HepG2 (cell line): ENCODE measurements around the gene ARPC3. TPM values are rescaled to one million over a fixed set of nuclear protein-coding genes. Genes with fewer than 3 reads are reported as not detected.

Experiments used
- AHR ChIP-seq: IDR thresholded peaks from 2 replicates; pipeline ENCODE4 v1.6.1; 2018; ENCODE audit warnings: missing genetic modification reagents, missing compliant biosample characterization
- BCL6 ChIP-seq: IDR thresholded peaks from 2 replicates; pipeline ENCODE4 v1.6.1; 2016; ENCODE audit warnings: missing genetic modification reagents, missing compliant biosample characterization
- CBX5 ChIP-seq: sonication (generic); formaldehyde crosslinking; IDR thresholded peaks from 2 replicates; pipeline ENCODE4 v1.4.0; 2020; ENCODE audit warnings: missing genetic modification reagents, borderline replicate concordance
- CREB1 ChIP-seq, 2 experiments: fragments of 450-650 bp in 1 of 2; IDR thresholded peaks; 2 replicates each; pipeline ENCODE4 v1.6.1; 2016 to 2017; ENCODE audit warnings: control low read depth in 1 of 2, mild to moderate bottlenecking in 1 of 2, missing compliant biosample characterization in 1 of 2, missing genetic modification characterization in 1 of 2
- DNMT3B ChIP-seq: conservative IDR thresholded peaks from 2 replicates; pipeline ENCODE4 v1.6.1; 2016; ENCODE audit warnings: missing biosample characterization, control low read depth
- HOXA3 ChIP-seq: sonication (generic); formaldehyde crosslinking; IDR thresholded peaks from 2 replicates; pipeline ENCODE4 v1.5.0; 2020; ENCODE audit warnings: missing genetic modification reagents
- IRX3 ChIP-seq: sonication (generic); formaldehyde crosslinking; IDR thresholded peaks from 2 replicates; pipeline ENCODE4 v1.8.1; 2023; ENCODE audit warnings: mild to moderate bottlenecking, low read depth, missing genetic modification reagents, borderline replicate concordance
- MBNL3 ChIP-seq: fragments of 250-450 bp; sonication (Bioruptor Pico); conservative IDR thresholded peaks from 2 replicates; pipeline ENCODE4 v1.8.0; 2022; ENCODE audit warnings: mild to moderate bottlenecking, inconsistent platforms
- MYNN ChIP-seq: sonication (generic); formaldehyde crosslinking; IDR thresholded peaks from 2 replicates; pipeline ENCODE4 v1.4.0; 2020; ENCODE audit warnings: mild to moderate bottlenecking, low read depth, missing genetic modification reagents
- PHF21A ChIP-seq: sonication (generic); formaldehyde crosslinking; IDR thresholded peaks from 2 replicates; pipeline ENCODE4 v1.5.0; 2020; ENCODE audit warnings: mild to moderate bottlenecking, missing genetic modification reagents
- POLR2G ChIP-seq: fragments of 200-400 bp; formaldehyde crosslinking; IDR thresholded peaks from 2 replicates; pipeline ENCODE4 v1.6.1; 2018; ENCODE audit warnings: mild to moderate bottlenecking, low read depth, low read length, moderate library complexity
- RAD21 ChIP-seq: fragments of 450-650 bp; formaldehyde crosslinking; IDR thresholded peaks from 2 replicates; pipeline ENCODE4 v1.5.0; 2020; ENCODE audit warnings: mild to moderate bottlenecking
- SMC3 ChIP-seq: IDR thresholded peaks from 2 replicates; pipeline ENCODE4 v1.6.1; 2011; ENCODE audit warnings: low read length, improper control_type of control experiment
- THYN1 ChIP-seq: sonication (generic); formaldehyde crosslinking; IDR thresholded peaks from 2 replicates; pipeline ENCODE4 v1.8.1; 2023; ENCODE audit warnings: low read depth, mild to moderate bottlenecking, moderate library complexity, missing genetic modification reagents, borderline replicate concordance
- ZNF20 ChIP-seq: sonication (generic); formaldehyde crosslinking; IDR thresholded peaks from 2 replicates; pipeline ENCODE4 v1.4.0; 2020; ENCODE audit warnings: mild to moderate bottlenecking, moderate library complexity, missing genetic modification reagents
- ZNF251 ChIP-seq: sonication (generic); formaldehyde crosslinking; IDR thresholded peaks from 2 replicates; pipeline ENCODE4 v1.9.0; 2021; ENCODE audit warnings: mild to moderate bottlenecking, missing genetic modification reagents
- ZNF570 ChIP-seq: sonication (generic); formaldehyde crosslinking; IDR thresholded peaks from 2 replicates; pipeline ENCODE4 v1.4.0; 2020; ENCODE audit warnings: mild to moderate bottlenecking, missing genetic modification reagents, borderline replicate concordance
- ZNF577 ChIP-seq: sonication (generic); formaldehyde crosslinking; IDR thresholded peaks from 2 replicates; pipeline ENCODE4 v1.4.0; 2020; ENCODE audit warnings: mild to moderate bottlenecking, low read depth, missing genetic modification reagents, borderline replicate concordance
- ZSCAN9 ChIP-seq: IDR thresholded peaks from 2 replicates; pipeline ENCODE4 v1.6.1; 2016; ENCODE audit warnings: borderline replicate concordance
- polyA plus RNA-seq, 8 experiments: library from polyadenylated mRNA; depleted of rRNA in 3 of 8; stranded (reverse) in 7 of 8; unstranded in 1 of 8; fragments of >200 nt; fragmentation: Illumina TruSeq in 4 of 8; extraction: Trizol in 4 of 8; gene quantifications; 2 replicates each; pipeline versions ENCODE4 v1.2.1 to v1.2.3, GENCODE V29; 2011 to 2016; ENCODE audit warnings: low read depth in 4 of 8, missing spikeins in 1 of 8, mixed read lengths in 1 of 8; ENCODE audit not compliant: insufficient read depth in 1 of 8
- total RNA-seq, 5 experiments: library from RNA; depleted of rRNA; stranded (reverse); fragments of >200 nt; fragmentation: Illumina TruSeq; extraction: Trizol; gene quantifications; 2 replicates each; pipeline ENCODE4 v1.2.3, GENCODE V29; 2016; ENCODE audit warnings: low read depth in 1 of 5
- TF ChIP-seq, protein P1 (sequence below), 2 experiments: sonication (generic) in 1 of 2; formaldehyde crosslinking in 1 of 2; IDR thresholded peaks; 2 replicates each; pipeline versions ENCODE4 v1.6.1 to v1.9.0; 2014 to 2022; ENCODE audit warnings: antibody characterized with exemption in 1 of 2, borderline replicate concordance in 1 of 2, inconsistent platforms in 1 of 2, low read depth in 1 of 2, missing genetic modification reagents in 1 of 2
- TF ChIP-seq, protein P2 (sequence below): sonication (generic); formaldehyde crosslinking; IDR thresholded peaks from 2 replicates; pipeline ENCODE4 v1.4.0; 2020; ENCODE audit warnings: missing genetic modification reagents, mild to moderate bottlenecking, borderline replicate concordance

Gene ARPC3
- total and polyA plus RNA-seq, 2 of the 13 experiments (the other 11 are each of a cell fraction or from before 2014, with no cell fraction given) = 32.7 to 234 TPM

GRCh38 chr12:110403146-110403975 is 46.8 kb downstream of the ARPC3 start, which contains the start of gene ANAPC7 (continued):
- TF ChIP-seq BCL6 (CRISPR knock-in tag) = no peak
- TF ChIP-seq AHR (CRISPR knock-in tag) = no peak
- peak; percentile 92 for TF ChIP-seq POLR2G
- TF ChIP-seq, protein P1, sequence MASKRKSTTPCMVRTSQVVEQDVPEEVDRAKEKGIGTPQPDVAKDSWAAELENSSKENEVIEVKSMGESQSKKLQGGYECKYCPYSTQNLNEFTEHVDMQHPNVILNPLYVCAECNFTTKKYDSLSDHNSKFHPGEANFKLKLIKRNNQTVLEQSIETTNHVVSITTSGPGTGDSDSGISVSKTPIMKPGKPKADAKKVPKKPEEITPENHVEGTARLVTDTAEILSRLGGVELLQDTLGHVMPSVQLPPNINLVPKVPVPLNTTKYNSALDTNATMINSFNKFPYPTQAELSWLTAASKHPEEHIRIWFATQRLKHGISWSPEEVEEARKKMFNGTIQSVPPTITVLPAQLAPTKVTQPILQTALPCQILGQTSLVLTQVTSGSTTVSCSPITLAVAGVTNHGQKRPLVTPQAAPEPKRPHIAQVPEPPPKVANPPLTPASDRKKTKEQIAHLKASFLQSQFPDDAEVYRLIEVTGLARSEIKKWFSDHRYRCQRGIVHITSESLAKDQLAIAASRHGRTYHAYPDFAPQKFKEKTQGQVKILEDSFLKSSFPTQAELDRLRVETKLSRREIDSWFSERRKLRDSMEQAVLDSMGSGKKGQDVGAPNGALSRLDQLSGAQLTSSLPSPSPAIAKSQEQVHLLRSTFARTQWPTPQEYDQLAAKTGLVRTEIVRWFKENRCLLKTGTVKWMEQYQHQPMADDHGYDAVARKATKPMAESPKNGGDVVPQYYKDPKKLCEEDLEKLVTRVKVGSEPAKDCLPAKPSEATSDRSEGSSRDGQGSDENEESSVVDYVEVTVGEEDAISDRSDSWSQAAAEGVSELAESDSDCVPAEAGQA (IDR thresholded peaks at IDR 0.05; ENCODE audit: low read depth) = no peak
- TF ChIP-seq, protein P1 (CRISPR knock-in tag; IDR thresholded peaks at IDR 0.05; ENCODE audit: borderline replicate concordance) = no peak
- 0 out of 2 replicates have a peak, but pooled peaks have one; percentile 28 for TF ChIP-seq RAD21
- TF ChIP-seq, protein P2, sequence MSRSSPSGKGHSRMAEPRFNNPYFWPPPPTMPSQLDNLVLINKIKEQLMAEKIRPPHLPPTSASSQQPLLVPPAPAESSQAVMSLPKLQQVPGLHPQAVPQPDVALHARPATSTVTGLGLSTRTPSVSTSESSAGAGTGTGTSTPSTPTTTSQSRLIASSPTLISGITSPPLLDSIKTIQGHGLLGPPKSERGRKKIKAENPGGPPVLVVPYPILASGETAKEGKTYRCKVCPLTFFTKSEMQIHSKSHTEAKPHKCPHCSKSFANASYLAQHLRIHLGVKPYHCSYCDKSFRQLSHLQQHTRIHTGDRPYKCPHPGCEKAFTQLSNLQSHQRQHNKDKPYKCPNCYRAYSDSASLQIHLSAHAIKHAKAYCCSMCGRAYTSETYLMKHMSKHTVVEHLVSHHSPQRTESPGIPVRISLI (CRISPR knock-in tag) = peak; percentile 33; the same call in 1 of the 2 replicates
- no peak for TF ChIP-seq THYN1 (CRISPR knock-in tag)
- no peak for TF ChIP-seq CREB1 (IDR thresholded peaks at IDR 0.05)
- no peak for TF ChIP-seq CREB1 (CRISPR knock-in tag; IDR thresholded peaks at IDR 0.05)
- TF ChIP-seq IRX3 (CRISPR knock-in tag) = peak; percentile 87; the same call in 1 of the 2 replicates
- TF ChIP-seq CBX5 (CRISPR knock-in tag) = peak; percentile 73; the same call in 1 of the 2 replicates
- no peak; the same call in 1 of the 2 replicates for TF ChIP-seq PHF21A (CRISPR knock-in tag)
- TF ChIP-seq MYNN (CRISPR knock-in tag) = no peak
- TF ChIP-seq ZNF570 (CRISPR knock-in tag) = no peak
- no peak for TF ChIP-seq ZNF577
- no peak for TF ChIP-seq ZNF20 (CRISPR knock-in tag)
- no peak for TF ChIP-seq SMC3
- TF ChIP-seq ZNF251 (CRISPR knock-in tag) = no peak; the same call in 1 of the 2 replicates
- TF ChIP-seq MBNL3 (CRISPR knock-in tag) = no peak
- TF ChIP-seq DNMT3B (CRISPR knock-in tag) = no peak
- TF ChIP-seq HOXA3 (CRISPR knock-in tag) = peak; percentile 88
- TF ChIP-seq ZSCAN9 = no peak
